ENCODE results near the gene AMY1C. TPM values are rescaled to one million over a fixed set of nuclear protein-coding genes. Genes with fewer than 3 reads are reported as not detected.
"Not testable (repeated sequence)": the region's sequence is repeated elsewhere in the genome, so short reads cannot be mapped to it uniquely, and the experiment has no call there.

Gene AMY1C
- total and polyA plus RNA-seq, 2 of the 8 experiments (the other 6 are each of a cell fraction or from before 2014, with no cell fraction given): not detected

- H3K79me1 ChIP-seq (ENCODE audit: low read depth, low read length); H2BK5ac ChIP-seq (ENCODE audit: low read depth, low read length); DNase-seq (ENCODE audit: low read depth in 1 of 2, low spot score in 2 of 2); H3K56ac ChIP-seq (replicated peaks; ENCODE audit: insufficient read length, low read depth, low read length); H3K14ac ChIP-seq (ENCODE audit: insufficient read length); H3K27ac ChIP-seq (ENCODE audit: low read depth, low read length); H4K8ac ChIP-seq (ENCODE audit: extremely low read depth, insufficient read depth, low read length); H3K79me2 ChIP-seq (ENCODE audit: control insufficient read depth in 1 of 2, insufficient read depth in 2 of 2, low read length in 2 of 2); H3K23me2 ChIP-seq (ENCODE audit: low read depth, low read length); H2BK12ac ChIP-seq (ENCODE audit: low read depth, low read length); H4K91ac ChIP-seq (replicated peaks; ENCODE audit: insufficient read length, low read length); H2BK120ac ChIP-seq (replicated peaks; ENCODE audit: low read depth, low read length); CTCF ChIA-PET (ENCODE audit: partially characterized antibody); H2AK5ac ChIP-seq (ENCODE audit: low read depth, low read length); H3K4me2 ChIP-seq (ENCODE audit: insufficient read depth in 1 of 2, low read depth in 2 of 2, low read length in 2 of 2); H3K4me3 ChIP-seq (ENCODE audit: extremely low read depth in 1 of 4, insufficient read depth in 2 of 4, low read depth in 3 of 4, low read length in 4 of 4); H3K4ac ChIP-seq (replicated peaks; ENCODE audit: insufficient read length, low read depth, low read length); H2AFZ ChIP-seq (ENCODE audit: low read length); H3K9me3 ChIP-seq (ENCODE audit: insufficient read depth in 2 of 2, low read depth in 1 of 2, low read length in 1 of 2); H3K4me1 ChIP-seq (replicated peaks in 1 of 4; ENCODE audit: control insufficient read depth in 3 of 4, insufficient read depth in 4 of 4, low read length in 3 of 4); POLR2A ChIA-PET (ENCODE audit: partially characterized antibody); H2BK15ac ChIP-seq (ENCODE audit: low read length); H3K9ac ChIP-seq (replicated peaks in 1 of 4; ENCODE audit: extremely low read depth in 1 of 4, low read depth in 3 of 4, low read length in 3 of 4); H2BK20ac ChIP-seq (ENCODE audit: low read length); H4K5ac ChIP-seq (ENCODE audit: insufficient read length, low read depth, low read length); H3K23ac ChIP-seq (ENCODE audit: insufficient read length); FAIRE-seq; H3K18ac ChIP-seq (ENCODE audit: extremely low read depth, low read length); H3K36me3 ChIP-seq (ENCODE audit: control insufficient read depth in 2 of 4, insufficient read depth in 4 of 4, low read length in 3 of 4); H3K27me3 ChIP-seq (replicated peaks in 1 of 4; ENCODE audit: control insufficient read depth in 3 of 4, extremely low read depth in 1 of 4, insufficient read depth in 3 of 4, low read length in 3 of 4); H4K20me1 ChIP-seq (replicated peaks in 1 of 2; ENCODE audit: control insufficient read depth in 1 of 2, insufficient read depth in 2 of 2, low read length in 2 of 2): not testable (repeated sequence)
- no CpG with 5 or more reads among the region's 4 CpGs for WGBS, 2 experiments (ENCODE audit: extremely low coverage in 1 of 2, insufficient coverage in 1 of 2, insufficient read length in 1 of 2, insufficient replicate concordance in 2 of 2, low coverage in 1 of 2, low lambda C conversion rate in 2 of 2, missing lambda C conversion rate in 1 of 2)
Observed at GRCh38 chr1:103701256-103701655, 48.4 kb upstream of the AMY1C start.

DNA sequence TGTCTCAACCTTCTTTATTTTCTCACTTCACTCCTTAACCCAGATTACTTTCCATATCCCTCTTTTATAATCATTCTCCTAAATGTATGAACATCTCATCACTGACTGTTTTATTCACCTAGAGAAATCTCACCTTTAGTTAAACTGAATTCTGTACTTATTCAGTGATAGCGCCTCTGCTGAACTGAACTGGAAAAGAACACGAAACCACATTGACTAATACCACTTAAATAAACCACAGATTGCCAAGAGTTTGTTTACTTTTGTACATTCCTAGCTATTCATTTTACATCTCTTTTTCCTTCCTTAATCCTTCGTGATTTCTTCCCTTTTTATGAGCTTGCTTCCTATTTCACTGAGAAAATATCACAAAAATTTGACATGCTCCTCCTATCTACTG is 42.0 kb upstream of the AMY1C start:
- H4K5ac ChIP-seq (ENCODE audit: insufficient read length, low read depth, low read length); H2BK5ac ChIP-seq (ENCODE audit: low read depth, low read length); H3K56ac ChIP-seq (replicated peaks; ENCODE audit: insufficient read length, low read depth, low read length); H3K4me2 ChIP-seq (ENCODE audit: insufficient read depth in 1 of 2, low read depth in 2 of 2, low read length in 2 of 2); H3K27me3 ChIP-seq (replicated peaks in 1 of 4; ENCODE audit: control insufficient read depth in 3 of 4, extremely low read depth in 1 of 4, insufficient read depth in 3 of 4, low read length in 3 of 4); FAIRE-seq; H3K23ac ChIP-seq (ENCODE audit: insufficient read length); H3K36me3 ChIP-seq (ENCODE audit: control insufficient read depth in 2 of 4, insufficient read depth in 4 of 4, low read length in 3 of 4); H3K79me2 ChIP-seq (ENCODE audit: control insufficient read depth in 1 of 2, insufficient read depth in 2 of 2, low read length in 2 of 2); H3K79me1 ChIP-seq (ENCODE audit: low read depth, low read length); H2AFZ ChIP-seq (ENCODE audit: low read length); H3K27ac ChIP-seq (ENCODE audit: low read depth, low read length); H4K91ac ChIP-seq (replicated peaks; ENCODE audit: insufficient read length, low read length); H3K9me3 ChIP-seq (ENCODE audit: insufficient read depth in 2 of 2, low read depth in 1 of 2, low read length in 1 of 2); H2BK20ac ChIP-seq (ENCODE audit: low read length); H3K9ac ChIP-seq (replicated peaks in 1 of 4; ENCODE audit: extremely low read depth in 1 of 4, low read depth in 3 of 4, low read length in 3 of 4); H3K4ac ChIP-seq (replicated peaks; ENCODE audit: insufficient read length, low read depth, low read length); H2BK15ac ChIP-seq (ENCODE audit: low read length); H2BK120ac ChIP-seq (replicated peaks; ENCODE audit: low read depth, low read length); H4K20me1 ChIP-seq (replicated peaks in 1 of 2; ENCODE audit: control insufficient read depth in 1 of 2, insufficient read depth in 2 of 2, low read length in 2 of 2); CTCF ChIA-PET (ENCODE audit: partially characterized antibody); H4K8ac ChIP-seq (ENCODE audit: extremely low read depth, insufficient read depth, low read length); H3K4me1 ChIP-seq (replicated peaks in 1 of 4; ENCODE audit: control insufficient read depth in 3 of 4, insufficient read depth in 4 of 4, low read length in 3 of 4); H3K18ac ChIP-seq (ENCODE audit: extremely low read depth, low read length); POLR2A ChIA-PET (ENCODE audit: partially characterized antibody); H3K23me2 ChIP-seq (ENCODE audit: low read depth, low read length); DNase-seq (ENCODE audit: low read depth in 1 of 2, low spot score in 2 of 2); H2BK12ac ChIP-seq (ENCODE audit: low read depth, low read length); H3K4me3 ChIP-seq (ENCODE audit: extremely low read depth in 1 of 4, insufficient read depth in 2 of 4, low read depth in 3 of 4, low read length in 4 of 4); H2AK5ac ChIP-seq (ENCODE audit: low read depth, low read length); H3K14ac ChIP-seq (ENCODE audit: insufficient read length): not testable (repeated sequence)
- no CpG with 5 or more reads among the region's 3 CpGs for WGBS, 2 experiments (ENCODE audit: extremely low coverage in 1 of 2, insufficient coverage in 1 of 2, insufficient read length in 1 of 2, insufficient replicate concordance in 2 of 2, low coverage in 1 of 2, low lambda C conversion rate in 2 of 2, missing lambda C conversion rate in 1 of 2)

Data from H1 (cell line).